ENCODE measurements around the gene HDAC11. TPM values are rescaled to one million over a fixed set of nuclear protein-coding genes. Genes with fewer than 3 reads are reported as not detected.

HDAC11 gene
- total and polyA plus RNA-seq, 2 donors (not counting 1 experiment from before 2014, with no cell fraction given): 5.2 to 23.1 TPM

GRCh38 chr3:13457593-13457992 lies 22.5 kb upstream of the HDAC11 start:
- TF ChIP-seq CTCF (conservative IDR thresholded peaks at IDR 0.05 in 1 of 2, IDR thresholded peaks at IDR 0.05 in 1 of 2; ENCODE audit: low read depth in 1 of 2, low read length in 2 of 2): no peak
- no peak for TF ChIP-seq EZH2 (IDR thresholded peaks at IDR 0.05; ENCODE audit: low read length, missing control alignments)
- H3K4me1 ChIP-seq (ENCODE audit: control insufficient read depth, extremely low read depth, insufficient read depth, low read length): no peaks in the 10 kb centered on the region
- no peaks in the 10 kb centered on the region for H3K79me2 ChIP-seq (ENCODE audit: control insufficient read depth, insufficient read depth, low read length)
- no peaks in the 10 kb centered on the region for H3K9me3 ChIP-seq (ENCODE audit: control insufficient read depth, insufficient read depth, low read depth, low read length)
- no peak overlapping the region for H3K4me3 ChIP-seq (replicated peaks in 1 of 4; ENCODE audit: control extremely low read depth in 1 of 4, insufficient read depth in 1 of 4, low read depth in 3 of 4, low read length in 4 of 4)
- H2AFZ ChIP-seq (ENCODE audit: low read length): no peak overlapping the region
- no peak overlapping the region for H3K27ac ChIP-seq (ENCODE audit: insufficient read depth, low read length)
- no peaks in the 10 kb centered on the region for H4K20me1 ChIP-seq (ENCODE audit: control insufficient read depth, extremely low read depth, insufficient read depth, low read length)
- no peak overlapping the region for H3K4me2 ChIP-seq (ENCODE audit: extremely low read depth, insufficient read depth, low read length)
- no peaks in the 10 kb centered on the region for H3K27me3 ChIP-seq (ENCODE audit: control insufficient read depth, insufficient read depth, low read length)
- DNase-seq (ENCODE audit: low read depth in 2 of 2): peak in 1 of 2 donors; percentile 21
- no peak overlapping the region for H3K9ac ChIP-seq (ENCODE audit: insufficient read depth, low read length)
- H3K36me3 ChIP-seq (ENCODE audit: control insufficient read depth, insufficient read depth, low read length): no peaks in the 10 kb centered on the region

- Histone ChIP-seq H3K27ac (ENCODE audit: insufficient read depth, low read length) (no peak overlapping the region), H3K9me3 (ENCODE audit: control insufficient read depth, insufficient read depth, low read depth, low read length) (no peaks in the 10 kb centered on the region), H2AFZ (ENCODE audit: low read length) (no peak overlapping the region), H3K4me1 (ENCODE audit: control insufficient read depth, extremely low read depth, insufficient read depth, low read length) (no peaks in the 10 kb centered on the region), H3K79me2 (ENCODE audit: control insufficient read depth, insufficient read depth, low read length) (no peaks in the 10 kb centered on the region), H3K4me2 (ENCODE audit: extremely low read depth, insufficient read depth, low read length) (no peak overlapping the region), H3K9ac (ENCODE audit: insufficient read depth, low read length) (no peak overlapping the region), H4K20me1 (ENCODE audit: control insufficient read depth, extremely low read depth, insufficient read depth, low read length) (no peaks in the 10 kb centered on the region), H3K36me3 (ENCODE audit: control insufficient read depth, insufficient read depth, low read length) (no peaks in the 10 kb centered on the region), H3K4me3 (replicated peaks in 1 of 4; ENCODE audit: control extremely low read depth in 1 of 4, insufficient read depth in 1 of 4, low read depth in 3 of 4, low read length in 4 of 4) (no peak overlapping the region), H3K27me3 (ENCODE audit: control insufficient read depth, insufficient read depth, low read length) (peaks cover 3% of the 10 kb centered on the region)
- TF ChIP-seq CTCF (conservative IDR thresholded peaks at IDR 0.05 in 1 of 2, IDR thresholded peaks at IDR 0.05 in 1 of 2; ENCODE audit: low read depth in 1 of 2, low read length in 2 of 2) (no peak), EZH2 (IDR thresholded peaks at IDR 0.05; ENCODE audit: low read length, missing control alignments) (no peak)
- no peak for DNase-seq (ENCODE audit: low read depth in 2 of 2)
These were observed 20.3 kb upstream of the HDAC11 start for GRCh38 chr3:13459605-13460340.

- Histone ChIP-seq H3K36me3 (ENCODE audit: control insufficient read depth, insufficient read depth, low read length) (no peaks in the 10 kb centered on the region), H3K27me3 (ENCODE audit: control insufficient read depth, insufficient read depth, low read length) (peaks cover 3% of the 10 kb centered on the region), H3K79me2 (ENCODE audit: control insufficient read depth, insufficient read depth, low read length) (no peaks in the 10 kb centered on the region), H3K4me3 (replicated peaks in 1 of 4; ENCODE audit: control extremely low read depth in 1 of 4, insufficient read depth in 1 of 4, low read depth in 3 of 4, low read length in 4 of 4) (no peak overlapping the region), H3K4me2 (ENCODE audit: extremely low read depth, insufficient read depth, low read length) (no peak overlapping the region), H3K27ac (ENCODE audit: insufficient read depth, low read length) (no peak overlapping the region), H3K9ac (ENCODE audit: insufficient read depth, low read length) (no peak overlapping the region), H3K9me3 (ENCODE audit: control insufficient read depth, insufficient read depth, low read depth, low read length) (no peaks in the 10 kb centered on the region), H4K20me1 (ENCODE audit: control insufficient read depth, extremely low read depth, insufficient read depth, low read length) (no peaks in the 10 kb centered on the region), H3K4me1 (ENCODE audit: control insufficient read depth, extremely low read depth, insufficient read depth, low read length) (no peaks in the 10 kb centered on the region), H2AFZ (ENCODE audit: low read length) (no peak overlapping the region)
- DNase-seq (ENCODE audit: low read depth in 2 of 2): no peak
- TF ChIP-seq CTCF (conservative IDR thresholded peaks at IDR 0.05 in 1 of 2, IDR thresholded peaks at IDR 0.05 in 1 of 2; ENCODE audit: low read depth in 1 of 2, low read length in 2 of 2) (no peak), EZH2 (IDR thresholded peaks at IDR 0.05; ENCODE audit: low read length, missing control alignments) (no peak)
These were observed 19.8 kb upstream of the HDAC11 start for GRCh38 chr3:13460341-13460736.

Measured in fibroblast of lung (primary cell).